ENCODE results near the gene CD109. TPM values are rescaled to one million over a fixed set of nuclear protein-coding genes. Genes with fewer than 3 reads are reported as not detected.
"Not testable (repeated sequence)": the region's sequence is repeated elsewhere in the genome, so short reads cannot be mapped to it uniquely, and the experiment has no call there.

Gene CD109
- total RNA-seq, 2 experiments from 2014 or later: 10.8 to 11.3 TPM

- H3K27me3 Mint-ChIP-seq; H3K36me3 Mint-ChIP-seq (ENCODE audit: low read depth); H3K4me3 Mint-ChIP-seq; H3K4me1 Mint-ChIP-seq; H3K9me3 Mint-ChIP-seq; CTCF ChIA-PET; DNase-seq; POLR2A ChIA-PET; H3K27ac Mint-ChIP-seq: not testable (repeated sequence)
These were observed 110.0 kb downstream of the CD109 start for GRCh38 chr6:73805982-73806381.

GRCh38 chr6:73811706-73812105, 115.7 kb downstream of the CD109 start:
- H3K36me3 Mint-ChIP-seq (ENCODE audit: low read depth): peaks cover 3% of the 10 kb centered on the region
- H3K27ac Mint-ChIP-seq: no peak overlapping the region
- DNase-seq: no peak
- H3K9me3 Mint-ChIP-seq: no peaks in the 10 kb centered on the region
- H3K27me3 Mint-ChIP-seq: no peaks in the 10 kb centered on the region
- no peaks in the 10 kb centered on the region for H3K4me1 Mint-ChIP-seq
- ChIA-PET CTCF (no interaction called here), POLR2A (no interaction called here)
- no peak overlapping the region for H3K4me3 Mint-ChIP-seq

- Mint-ChIP-seq H3K27me3 (no peaks in the 10 kb centered on the region), H3K4me3 (no peak overlapping the region), H3K27ac (no peak overlapping the region), H3K36me3 (ENCODE audit: low read depth) (peaks cover 27% of the 10 kb centered on the region), H3K4me1 (no peaks in the 10 kb centered on the region), H3K9me3 (peaks cover 3% of the 10 kb centered on the region)
- no peak for DNase-seq
- ChIA-PET POLR2A (no interaction called here), CTCF (interaction anchor here (0.6 to 1.0 kb wide), 2 partner anchors 16 to 480 kb away, joined by 3 read pairs; no protein-coding TSS in a partner anchor)
These were observed 121.2 kb downstream of the CD109 start for GRCh38 chr6:73817253-73817652.

GRCh38 chr6:73823046-73823735, 127.2 kb downstream of the CD109 start:
- peaks cover 24% of the 10 kb centered on the region for H3K36me3 Mint-ChIP-seq (ENCODE audit: low read depth)
- CTCF ChIA-PET: no interaction called here
- POLR2A ChIA-PET: no interaction called here

GRCh38 chr6:73823832-73824231, 127.8 kb downstream of the CD109 start:
- H3K4me3 Mint-ChIP-seq: no peak overlapping the region
- no peaks in the 10 kb centered on the region for H3K4me1 Mint-ChIP-seq
- H3K27ac Mint-ChIP-seq: no peak overlapping the region
- H3K27me3 Mint-ChIP-seq: no peaks in the 10 kb centered on the region
- peaks cover 3% of the 10 kb centered on the region for H3K9me3 Mint-ChIP-seq
- no peak for DNase-seq
- peaks cover 21% of the 10 kb centered on the region for H3K36me3 Mint-ChIP-seq (ENCODE audit: low read depth)
- ChIA-PET CTCF (no interaction called here), POLR2A (no interaction called here)

More at GRCh38 chr6:73823046-73823735, 127.2 kb downstream of the CD109 start:
- Mint-ChIP-seq H3K27me3 (no peaks in the 10 kb centered on the region), H3K9me3 (peaks cover 3% of the 10 kb centered on the region), H3K27ac (no peak overlapping the region), H3K4me3 (no peak overlapping the region), H3K4me1 (no peaks in the 10 kb centered on the region)
- DNase-seq: no peak

GRCh38 chr6:73826571-73826970, 130.6 kb downstream of the CD109 start:
- CTCF ChIA-PET: no interaction called here
- Mint-ChIP-seq H3K4me3 (no peak overlapping the region), H3K9me3 (no peaks in the 10 kb centered on the region), H3K27me3 (no peaks in the 10 kb centered on the region), H3K4me1 (no peaks in the 10 kb centered on the region), H3K27ac (no peak overlapping the region), H3K36me3 (ENCODE audit: low read depth) (peaks cover 2% of the 10 kb centered on the region)
- DNase-seq: no peak
- POLR2A ChIA-PET: no interaction called here

GRCh38 chr6:73830119-73830518, 134.1 kb downstream of the CD109 start:
- DNase-seq: no peak
- CTCF ChIA-PET: no interaction called here

GRCh38 chr6:73832313-73832712, 136.3 kb downstream of the CD109 start:
- H3K36me3 Mint-ChIP-seq (ENCODE audit: low read depth): peaks cover 1% of the 10 kb centered on the region
- no peaks in the 10 kb centered on the region for H3K9me3 Mint-ChIP-seq
- ChIA-PET CTCF (no interaction called here), POLR2A (no interaction called here)
- DNase-seq: no peak
- no peak overlapping the region for H3K27ac Mint-ChIP-seq
- H3K4me1 Mint-ChIP-seq: no peaks in the 10 kb centered on the region
- no peak overlapping the region for H3K4me3 Mint-ChIP-seq
- no peaks in the 10 kb centered on the region for H3K27me3 Mint-ChIP-seq

More at GRCh38 chr6:73830119-73830518, 134.1 kb downstream of the CD109 start:
- Mint-ChIP-seq H3K27me3 (no peaks in the 10 kb centered on the region), H3K4me1 (no peaks in the 10 kb centered on the region), H3K4me3 (no peak overlapping the region), H3K36me3 (ENCODE audit: low read depth) (peaks cover 1% of the 10 kb centered on the region), H3K9me3 (no peaks in the 10 kb centered on the region), H3K27ac (no peak overlapping the region)
- POLR2A ChIA-PET: no interaction called here

- H3K27ac Mint-ChIP-seq, DNase-seq, H3K4me3 Mint-ChIP-seq, H3K27me3 Mint-ChIP-seq, H3K4me1 Mint-ChIP-seq, CTCF ChIA-PET, POLR2A ChIA-PET: not testable (repeated sequence)
- Mint-ChIP-seq H3K36me3 (ENCODE audit: low read depth) (peaks cover 21% of the 10 kb centered on the region), H3K9me3 (peaks cover 17% of the 10 kb centered on the region)
These were observed 148.7 kb downstream of the CD109 start for GRCh38 chr6:73844696-73845095.

- POLR2A ChIA-PET; H3K4me1 Mint-ChIP-seq; CTCF ChIA-PET; H3K9me3 Mint-ChIP-seq; H3K27ac Mint-ChIP-seq; H3K27me3 Mint-ChIP-seq; DNase-seq; H3K36me3 Mint-ChIP-seq (ENCODE audit: low read depth); H3K4me3 Mint-ChIP-seq: not testable (repeated sequence)
These were observed 155.0 kb downstream of the CD109 start for GRCh38 chr6:73851048-73851447.

GRCh38 chr6:73854998-73855718, 159.2 kb downstream of the CD109 start:
- Mint-ChIP-seq H3K4me3 (no peak overlapping the region), H3K27me3 (no peaks in the 10 kb centered on the region)
- POLR2A ChIA-PET: no interaction called here

GRCh38 chr6:73857341-73857890, 161.4 kb downstream of the CD109 start:
- Mint-ChIP-seq H3K27me3 (no peaks in the 10 kb centered on the region), H3K9me3 (no peaks in the 10 kb centered on the region), H3K36me3 (ENCODE audit: low read depth) (no peaks in the 10 kb centered on the region), H3K4me1 (no peaks in the 10 kb centered on the region), H3K4me3 (no peak overlapping the region), H3K27ac (no peak overlapping the region)
- DNase-seq: no peak
- ChIA-PET CTCF (no interaction called here), POLR2A (no interaction called here)

More at GRCh38 chr6:73854998-73855718, 159.2 kb downstream of the CD109 start:
- Mint-ChIP-seq H3K4me1 (no peaks in the 10 kb centered on the region), H3K36me3 (ENCODE audit: low read depth) (no peaks in the 10 kb centered on the region), H3K27ac (no peak overlapping the region), H3K9me3 (no peaks in the 10 kb centered on the region)
- CTCF ChIA-PET: no interaction called here
- DNase-seq: peak; percentile 63

- CTCF ChIA-PET: no interaction called here
- POLR2A ChIA-PET: no interaction called here
- no peak for DNase-seq
- no peak overlapping the region for H3K4me3 Mint-ChIP-seq
- H3K9me3 Mint-ChIP-seq: no peaks in the 10 kb centered on the region
- no peak overlapping the region for H3K27ac Mint-ChIP-seq
- no peaks in the 10 kb centered on the region for H3K27me3 Mint-ChIP-seq
- no peaks in the 10 kb centered on the region for H3K4me1 Mint-ChIP-seq
- no peaks in the 10 kb centered on the region for H3K36me3 Mint-ChIP-seq (ENCODE audit: low read depth)
These were observed 162.4 kb downstream of the CD109 start for GRCh38 chr6:73858376-73858775.

Data from activated CD4-positive, alpha-beta T cell treated with anti-CD3 and anti-CD28 coated beads, Interleukin-2, amount 10 ng/mL, durations not matched to agents 7 days and 5 days (primary cell).